H1 (cell line): ENCODE measurements around the gene EVI2A. TPM values are rescaled to one million over a fixed set of nuclear protein-coding genes. Genes with fewer than 3 reads are reported as not detected.

Experiments
- ATF2 ChIP-seq: IDR thresholded peaks from 2 replicates; pipeline ENCODE4 v1.6.1; 2012; ENCODE audit warnings: low read length, inconsistent platforms
- CREB1 ChIP-seq: IDR thresholded peaks from 2 replicates; pipeline ENCODE4 v1.6.1; 2012; ENCODE audit warnings: inconsistent platforms
- EP300 ChIP-seq, 2 experiments: IDR thresholded peaks; 1 replicate in 1 of 2; 2 replicates in 1 of 2; pipeline ENCODE4 v1.6.1; 2011 to 2012; ENCODE audit warnings: low read depth in 2 of 2, low read length in 2 of 2, mild to moderate bottlenecking in 2 of 2, borderline replicate concordance in 1 of 2, inconsistent platforms in 1 of 2, moderate library complexity in 1 of 2
- TAF7 ChIP-seq: optimal IDR thresholded peaks from 2 replicates; pipeline ENCODE3; 2011; ENCODE audit warnings: low read depth, mild to moderate bottlenecking, inconsistent platforms, low read length, moderate library complexity, borderline replicate concordance
- polyA plus RNA-seq, 7 experiments: library from polyadenylated mRNA; depleted of rRNA in 3 of 7; stranded (reverse) in 5 of 7; unstranded in 2 of 7; fragments of >200 nt in 5 of 7; fragments of 200-250 nt in 2 of 7; gene quantifications; 1 replicate in 5 of 7; 2 replicates in 1 of 7; 4 replicates in 1 of 7; pipeline versions ENCODE4 v1.2.1 to v1.2.3, GENCODE V29; 2011 to 2013; ENCODE audit warnings: missing spikeins in 2 of 7, mixed read lengths in 2 of 7
- total RNA-seq: library from RNA; stranded (reverse); fragmentation: NEBNext Ultra II Directional; extraction: Animal tissue kit (Norgen Biotek cat#: 25700); gene quantifications from 2 replicates; pipeline ENCODE4 v1.2.1, GENCODE V29; 2021

Gene EVI2A
- total and polyA plus RNA-seq, 2 of the 8 experiments (the other 6 are each of a cell fraction or from before 2014, with no cell fraction given): not detected

GRCh38 chr17:31283841-31284240, 37.6 kb downstream of the EVI2A start (continued):
- TF ChIP-seq ATF2 (no peak), CREB1 (no peak), TAF7 (no peak), EP300 (IDR thresholded peaks at IDR 0.05; ENCODE audit: borderline replicate concordance in 1 of 2, low read depth in 2 of 2, low read length in 2 of 2) (no peak)
